ENCODE results near the gene NUAK1.

NUAK1 gene

GRCh38 chr12:106058256-106059182 lies 80.2 kb downstream of the NUAK1 start:
- no peak for DNase-seq

- no peak for DNase-seq
These were observed 84.7 kb downstream of the NUAK1 start for GRCh38 chr12:106054049-106054448.

GRCh38 chr12:106051853-106052531 lies 86.8 kb downstream of the NUAK1 start:
- peak; percentile 45 for DNase-seq

GRCh38 chr12:106049546-106049945 lies 89.2 kb downstream of the NUAK1 start:
- no peak for DNase-seq

- no peak for DNase-seq
These were observed 89.6 kb downstream of the NUAK1 start for GRCh38 chr12:106049105-106049504.

GRCh38 chr12:106048676-106049075 lies 90.1 kb downstream of the NUAK1 start:
- no peak for DNase-seq

- no peak for DNase-seq
These were observed 90.7 kb downstream of the NUAK1 start for GRCh38 chr12:106048016-106048415.

- no peak for DNase-seq
These were observed 91.8 kb downstream of the NUAK1 start for GRCh38 chr12:106046947-106047346.

- no peak for DNase-seq
These were observed 92.4 kb downstream of the NUAK1 start for GRCh38 chr12:106046301-106046846.

GRCh38 chr12:106045251-106045674 lies 93.5 kb downstream of the NUAK1 start:
- DNase-seq: no peak

- DNase-seq: no peak
These were observed 94.0 kb downstream of the NUAK1 start for GRCh38 chr12:106044773-106045172.

GRCh38 chr12:106042037-106042436 lies 96.7 kb downstream of the NUAK1 start:
- no peak for DNase-seq

GRCh38 chr12:106040521-106040920 lies 98.2 kb downstream of the NUAK1 start:
- DNase-seq: no peak

GRCh38 chr12:106039646-106040404 lies 98.9 kb downstream of the NUAK1 start:
- DNase-seq: no peak

- DNase-seq: no peak
These were observed 99.5 kb downstream of the NUAK1 start for GRCh38 chr12:106039242-106039641.

GRCh38 chr12:106037524-106038298 lies 101.0 kb downstream of the NUAK1 start:
- no peak for DNase-seq

GRCh38 chr12:106035421-106035820 lies 103.3 kb downstream of the NUAK1 start:
- DNase-seq: no peak

GRCh38 chr12:106034316-106034715 lies 104.4 kb downstream of the NUAK1 start:
- no peak for DNase-seq

GRCh38 chr12:106033161-106033675 lies 105.5 kb downstream of the NUAK1 start:
- no peak for DNase-seq

- DNase-seq: no peak
These were observed 106.2 kb downstream of the NUAK1 start for GRCh38 chr12:106032623-106032925.

- DNase-seq: peak; percentile 5
These were observed 106.8 kb downstream of the NUAK1 start for GRCh38 chr12:106031761-106032622.
